OCI-LY3 (cell line): ENCODE results near the gene TSPAN16.

ENCODE experiments used
- CTCF ChIP-seq: fragments of 200-600, 300-600 bp; sonication (generic); IDR thresholded peaks from 2 replicates; pipeline ENCODE4 v1.5.1; 2014; ENCODE audit warnings: antibody characterized with exemption, low read length, low read depth
- EZH2phosphoT487 ChIP-seq: fragments of 200-600 bp; shearing (Covaris generic); IDR thresholded peaks from 2 replicates; pipeline ENCODE4 v1.6.1; 2018; ENCODE audit warnings: antibody characterized with exemption, mixed run types, low read depth

GRCh38 chr19:11251650-11252314 is 44.2 kb upstream of the TSPAN16 start:
- no peak for TF ChIP-seq CTCF
- TF ChIP-seq EZH2phosphoT487 = no peak
